Panc1 (cell line): Measurements from ENCODE around the gene GPRC5C.

Source experiments
- CTCF ChIP-seq: fragments of 450-650 bp; IDR thresholded peaks from 2 replicates; pipeline ENCODE4 v1.5.1; 2017; ENCODE audit warnings: mild to moderate bottlenecking
- POLR2AphosphoS5 ChIP-seq: IDR thresholded peaks from 2 replicates; pipeline ENCODE4 v1.6.1; 2012; ENCODE audit warnings: mild to moderate bottlenecking, low read depth, low read length, moderate library complexity

GRCh38 chr17:74465378-74466110 is 33.7 kb downstream of the GPRC5C start:
- TF ChIP-seq CTCF (no peak), POLR2AphosphoS5 (no peak)
